Stimulated activated CD4-positive, alpha-beta T cell treated with anti-CD3 and anti-CD28 coated beads, Interleukin-4, amount 100 ng/mL, for 48 hours (primary cell): ENCODE measurements around the gene SUPT7L.

Source experiments
- DNase-seq, 2 donors: peaks; one replicate each; pipeline ENCODE4 v3.0.0-alpha.2; 2020; ENCODE audit warnings: low read depth in 2 of 2

The SUPT7L gene

GRCh38 chr2:27663285-27664153 is at the start of gene SUPT7L, which contains the start of gene SLC4A1AP:
Gene SUPT7L, minus strand, starts transcription at chr2:27663614. Its CDS starts 1,422 bp downstream, at chr2:27662192.
Gene SLC4A1AP, plus strand, starts transcription at chr2:27663889. Its CDS starts 26 bp downstream, at chr2:27663915.
- peak; percentile 52 to 67 for DNase-seq

GRCh38 chr2:27713201-27713600 is 49.8 kb upstream of the SUPT7L start:
- no peak for DNase-seq

- no peak for DNase-seq
Measured at GRCh38 chr2:27712522-27712921, 49.1 kb upstream of the SUPT7L start.

GRCh38 chr2:27711804-27712203 is 48.4 kb upstream of the SUPT7L start:
- no peak for DNase-seq

GRCh38 chr2:27710640-27711430 is 47.4 kb upstream of the SUPT7L start:
- DNase-seq = no peak

- DNase-seq = no peak
Measured at GRCh38 chr2:27709960-27710575, 46.7 kb upstream of the SUPT7L start.

GRCh38 chr2:27709326-27709725 is 45.9 kb upstream of the SUPT7L start:
- DNase-seq = no peak

- DNase-seq = no peak
Measured at GRCh38 chr2:27708666-27709065, 45.3 kb upstream of the SUPT7L start.

GRCh38 chr2:27708257-27708654 is 44.8 kb upstream of the SUPT7L start:
- DNase-seq = no peak

GRCh38 chr2:27707462-27708256 is 44.2 kb upstream of the SUPT7L start:
- no peak for DNase-seq

GRCh38 chr2:27705851-27706622 is 42.6 kb upstream of the SUPT7L start:
- DNase-seq = no peak

GRCh38 chr2:27704342-27704876 is 41.0 kb upstream of the SUPT7L start:
- DNase-seq = no peak

- DNase-seq = peak; percentile 79 to 86
Measured at GRCh38 chr2:27703638-27704341, 40.4 kb upstream of the SUPT7L start.

GRCh38 chr2:27702302-27702701 is 38.9 kb upstream of the SUPT7L start:
- no peak for DNase-seq

GRCh38 chr2:27701676-27702075 is 38.3 kb upstream of the SUPT7L start:
- DNase-seq = no peak

- no peak for DNase-seq
Measured at GRCh38 chr2:27697660-27698059, 34.2 kb upstream of the SUPT7L start.

GRCh38 chr2:27690052-27690451 is 26.6 kb upstream of the SUPT7L start:
- no peak for DNase-seq

GRCh38 chr2:27689424-27689823 is 26.0 kb upstream of the SUPT7L start:
- no peak for DNase-seq

- DNase-seq = no peak
Measured at GRCh38 chr2:27687232-27687631, 23.8 kb upstream of the SUPT7L start.

- no peak for DNase-seq
Measured at GRCh38 chr2:27685577-27685976, 22.2 kb upstream of the SUPT7L start.
